ENCODE measurements around the gene PID1.

PID1 gene

DNA sequence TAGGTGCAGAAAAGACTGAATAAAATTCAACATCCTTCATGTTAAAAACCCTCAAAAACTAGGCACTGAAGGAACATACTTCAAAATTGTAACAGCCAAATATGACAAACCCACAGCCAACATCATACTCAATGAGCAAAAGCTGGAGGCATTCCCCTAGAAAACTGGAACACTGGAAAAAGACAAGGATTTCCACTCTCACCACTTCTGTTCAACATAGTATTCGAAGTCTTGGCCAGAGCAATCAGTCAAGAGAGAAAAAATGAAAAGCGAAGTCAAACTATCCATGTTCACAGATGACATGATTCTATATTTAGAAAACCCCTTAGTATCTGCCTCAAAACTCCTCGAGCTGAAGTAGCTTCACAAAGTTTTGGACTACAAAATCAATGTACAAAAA is 282.3 kb downstream of the PID1 start:
- DNase-seq: no peak

DNA sequence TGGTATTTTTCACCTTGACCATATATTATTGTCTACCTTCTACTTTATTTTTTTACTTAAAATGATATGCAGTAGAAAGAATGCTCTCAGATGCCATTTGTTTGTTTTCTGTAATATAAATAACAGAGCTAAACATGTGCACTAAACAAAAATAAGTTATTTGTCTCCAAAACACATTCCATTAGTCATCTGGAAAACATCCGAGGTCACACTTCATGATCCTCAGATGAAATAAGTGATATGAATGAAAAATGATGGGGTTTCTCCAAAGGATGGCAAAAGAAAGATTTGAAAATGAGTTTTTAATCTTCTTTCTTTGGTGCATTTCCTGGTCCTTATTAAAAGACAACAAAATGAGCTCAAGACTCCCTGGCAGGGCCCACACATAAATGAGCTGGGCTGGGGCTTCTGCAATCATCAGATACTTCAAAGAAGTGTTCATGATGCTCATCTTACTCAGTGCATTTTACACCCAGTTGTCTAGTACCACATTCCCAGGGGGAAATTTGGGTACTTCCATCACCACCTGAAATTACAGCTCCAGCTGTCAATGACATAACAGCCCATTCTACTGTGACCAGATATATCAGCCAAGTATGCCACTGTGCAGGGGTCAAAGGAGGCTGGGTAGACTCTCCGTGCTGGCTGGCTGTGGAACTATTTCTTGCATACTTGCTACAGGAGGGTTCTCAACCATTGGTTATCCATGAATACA is 283.5 kb downstream of the PID1 start:
- DNase-seq: no peak

DNA sequence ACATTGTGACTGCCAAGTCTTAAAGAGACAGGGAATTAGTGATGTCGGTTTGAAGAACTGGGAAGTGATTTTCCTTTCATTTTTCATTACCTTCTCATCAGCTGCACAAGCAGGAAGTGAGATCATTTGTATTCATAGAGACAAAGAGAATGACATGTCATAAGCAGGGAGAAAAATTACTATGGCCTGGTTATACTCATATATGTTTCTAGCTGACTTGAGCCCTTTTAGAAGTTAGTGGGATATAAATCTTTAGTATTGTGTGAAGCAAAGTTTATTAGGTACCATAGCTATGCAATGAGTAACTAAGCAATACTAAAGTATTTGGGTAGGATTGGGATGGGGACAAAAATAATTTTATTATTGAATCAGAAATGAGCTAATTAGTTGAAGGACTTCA is 284.1 kb downstream of the PID1 start:
- DNase-seq: no peak

DNA sequence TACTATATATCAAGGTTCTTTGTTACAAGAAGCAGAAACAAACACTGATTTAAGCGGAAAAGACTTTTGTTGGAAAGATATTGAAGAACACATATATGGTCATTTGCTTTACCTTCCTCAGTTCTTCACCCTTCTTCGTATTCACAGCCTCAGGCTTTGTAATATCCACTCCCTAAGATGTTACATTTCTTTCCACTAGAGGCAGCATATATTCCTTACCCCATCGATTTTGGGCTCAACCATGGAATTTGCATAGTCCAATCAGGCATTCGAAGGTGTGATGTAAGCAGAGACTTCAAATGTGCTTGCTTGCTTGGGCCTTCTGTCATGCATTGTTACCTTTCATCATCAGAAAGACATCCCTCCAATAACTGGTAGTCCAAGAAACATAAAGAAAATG is 287.4 kb downstream of the PID1 start:
- no peak for DNase-seq

DNA sequence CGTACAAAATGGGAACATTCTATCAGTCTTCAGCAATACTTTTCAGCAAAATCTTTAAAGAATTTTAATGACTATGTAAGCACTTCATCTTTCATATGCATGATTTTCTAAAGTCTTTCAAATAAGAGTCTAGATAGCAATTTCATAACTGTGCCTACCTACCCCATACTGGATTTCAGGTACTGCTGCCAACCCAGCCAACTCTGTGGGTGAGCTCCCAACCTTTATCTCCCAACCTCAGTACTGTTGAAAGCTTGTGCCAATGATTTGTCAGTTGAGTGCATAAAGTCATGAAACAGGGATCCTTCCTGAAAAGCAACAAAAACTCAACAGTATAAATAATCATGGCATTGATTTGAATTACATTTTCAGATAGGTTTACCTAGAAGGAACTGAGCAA is 296.9 kb downstream of the PID1 start:
- DNase-seq: no peak
